ENCODE measurements around the gene ZSWIM6.
"Not testable (repeated sequence)": the region's sequence is repeated elsewhere in the genome, so short reads cannot be mapped to it uniquely, and the experiment has no call there.

The ZSWIM6 gene

DNA sequence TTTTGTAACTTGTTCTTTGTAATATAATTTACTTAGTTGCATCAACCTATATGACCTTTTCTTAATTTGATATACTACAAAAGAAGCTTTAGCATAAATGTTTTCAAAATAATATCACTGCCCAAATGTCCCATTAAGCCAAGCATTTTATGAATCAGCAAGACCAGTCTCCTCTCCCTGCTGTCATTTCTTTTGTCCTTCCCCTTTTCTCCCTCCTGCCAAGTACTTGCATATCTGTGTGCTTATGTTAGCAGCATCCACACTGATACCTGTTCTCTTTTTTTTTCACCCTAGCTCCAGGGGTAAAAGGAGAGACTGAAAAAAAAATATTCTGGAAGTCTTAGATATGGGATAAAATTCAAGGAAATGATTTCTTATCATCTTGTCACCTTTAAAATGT, 69.7 kb downstream of the ZSWIM6 start:
- H3K4me3 ChIP-seq (ENCODE audit: low read depth, low read length) = no peak overlapping the region
- in situ Hi-C loops (cut with HindIII; ENCODE audit: low sequenced_read_pairs) = no loop called here
- TF ChIP-seq, protein P1, sequence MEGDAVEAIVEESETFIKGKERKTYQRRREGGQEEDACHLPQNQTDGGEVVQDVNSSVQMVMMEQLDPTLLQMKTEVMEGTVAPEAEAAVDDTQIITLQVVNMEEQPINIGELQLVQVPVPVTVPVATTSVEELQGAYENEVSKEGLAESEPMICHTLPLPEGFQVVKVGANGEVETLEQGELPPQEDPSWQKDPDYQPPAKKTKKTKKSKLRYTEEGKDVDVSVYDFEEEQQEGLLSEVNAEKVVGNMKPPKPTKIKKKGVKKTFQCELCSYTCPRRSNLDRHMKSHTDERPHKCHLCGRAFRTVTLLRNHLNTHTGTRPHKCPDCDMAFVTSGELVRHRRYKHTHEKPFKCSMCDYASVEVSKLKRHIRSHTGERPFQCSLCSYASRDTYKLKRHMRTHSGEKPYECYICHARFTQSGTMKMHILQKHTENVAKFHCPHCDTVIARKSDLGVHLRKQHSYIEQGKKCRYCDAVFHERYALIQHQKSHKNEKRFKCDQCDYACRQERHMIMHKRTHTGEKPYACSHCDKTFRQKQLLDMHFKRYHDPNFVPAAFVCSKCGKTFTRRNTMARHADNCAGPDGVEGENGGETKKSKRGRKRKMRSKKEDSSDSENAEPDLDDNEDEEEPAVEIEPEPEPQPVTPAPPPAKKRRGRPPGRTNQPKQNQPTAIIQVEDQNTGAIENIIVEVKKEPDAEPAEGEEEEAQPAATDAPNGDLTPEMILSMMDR (IDR thresholded peaks at IDR 0.05; ENCODE audit: low read depth, low read length) = no peak
- DNase-seq (ENCODE audit: low read depth, low spot score) = peak; percentile 72

DNA sequence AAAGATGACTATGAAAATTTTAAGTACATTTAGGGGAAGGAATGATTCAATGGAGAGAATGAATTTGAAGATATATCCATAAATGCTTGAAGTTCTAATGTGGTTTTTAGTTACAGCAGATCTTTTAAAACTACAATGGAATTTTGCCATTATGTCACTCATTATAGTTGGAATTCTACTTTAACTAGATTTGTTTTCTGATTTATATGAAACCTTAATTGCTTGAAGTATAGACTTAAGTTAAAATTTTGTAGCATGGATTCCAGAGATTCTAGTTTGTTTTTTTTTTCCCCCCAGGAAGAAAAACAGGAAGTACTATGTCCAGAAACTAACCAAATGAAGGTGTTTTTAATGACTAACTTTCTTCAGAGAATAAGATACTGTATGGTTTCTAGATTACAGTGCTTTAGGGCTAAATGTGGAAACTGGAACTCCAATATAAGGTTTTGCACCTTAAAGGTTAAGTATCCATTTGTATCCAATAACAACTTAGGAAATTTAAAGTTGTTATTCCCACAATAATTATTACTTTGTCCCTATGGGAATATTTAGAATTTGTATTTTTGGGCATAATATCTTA, 70.3 kb downstream of the ZSWIM6 start:
- DNase-seq (ENCODE audit: low read depth, low spot score) = no peak
- H3K4me3 ChIP-seq (ENCODE audit: low read depth, low read length) = no peak overlapping the region
- TF ChIP-seq, protein P1 (IDR thresholded peaks at IDR 0.05; ENCODE audit: low read depth, low read length) = no peak
- in situ Hi-C loops (cut with HindIII; ENCODE audit: low sequenced_read_pairs) = no loop called here

DNA sequence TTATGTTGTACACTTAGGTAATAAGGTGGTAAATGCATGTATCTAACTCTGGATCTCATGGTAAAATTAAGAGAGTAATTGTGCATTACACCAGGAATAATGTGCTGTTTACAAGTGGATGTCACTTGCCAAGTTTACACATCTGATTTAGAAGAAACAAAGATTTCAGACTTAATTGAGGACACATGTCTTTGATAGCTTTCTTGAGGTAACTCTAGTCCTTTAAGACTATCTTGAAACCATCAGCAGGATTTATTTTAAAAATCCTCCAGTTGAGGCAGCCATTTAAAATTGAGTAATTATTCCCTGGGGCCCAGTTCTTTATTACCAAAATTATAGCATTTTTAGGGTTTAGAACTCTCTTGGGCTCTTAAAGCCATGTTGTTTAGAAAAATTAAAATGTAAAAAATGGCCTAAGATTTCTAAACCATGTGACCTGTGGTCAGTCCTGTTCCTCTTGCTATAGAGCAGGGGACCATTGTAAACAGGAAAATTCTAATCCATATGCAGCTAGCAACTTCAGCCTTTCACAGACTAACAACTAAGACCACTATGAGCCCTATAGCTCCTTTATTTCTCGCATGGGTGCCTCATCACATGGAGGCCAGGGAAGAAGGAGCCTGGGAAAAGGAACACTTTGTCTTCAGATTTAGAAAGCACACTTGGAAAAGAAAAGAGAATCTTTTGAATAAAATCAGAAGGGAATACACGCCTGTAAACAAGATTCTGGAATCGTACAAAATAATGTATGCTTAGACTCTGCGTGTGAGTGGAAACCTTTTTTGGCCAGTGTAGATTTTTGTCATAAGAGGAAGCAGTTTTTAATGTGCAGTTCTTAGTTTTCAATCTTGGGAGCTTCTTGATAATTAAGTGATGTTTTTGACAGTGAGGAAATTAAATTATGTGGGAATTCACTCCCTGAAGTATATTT, 71.2 kb downstream of the ZSWIM6 start:
- H3K4me3 ChIP-seq (ENCODE audit: low read depth, low read length) = no peak overlapping the region
- TF ChIP-seq, protein P1 (IDR thresholded peaks at IDR 0.05; ENCODE audit: low read depth, low read length) = no peak
- in situ Hi-C loops (cut with HindIII; ENCODE audit: low sequenced_read_pairs) = no loop called here
- DNase-seq (ENCODE audit: low read depth, low spot score) = no peak

DNA sequence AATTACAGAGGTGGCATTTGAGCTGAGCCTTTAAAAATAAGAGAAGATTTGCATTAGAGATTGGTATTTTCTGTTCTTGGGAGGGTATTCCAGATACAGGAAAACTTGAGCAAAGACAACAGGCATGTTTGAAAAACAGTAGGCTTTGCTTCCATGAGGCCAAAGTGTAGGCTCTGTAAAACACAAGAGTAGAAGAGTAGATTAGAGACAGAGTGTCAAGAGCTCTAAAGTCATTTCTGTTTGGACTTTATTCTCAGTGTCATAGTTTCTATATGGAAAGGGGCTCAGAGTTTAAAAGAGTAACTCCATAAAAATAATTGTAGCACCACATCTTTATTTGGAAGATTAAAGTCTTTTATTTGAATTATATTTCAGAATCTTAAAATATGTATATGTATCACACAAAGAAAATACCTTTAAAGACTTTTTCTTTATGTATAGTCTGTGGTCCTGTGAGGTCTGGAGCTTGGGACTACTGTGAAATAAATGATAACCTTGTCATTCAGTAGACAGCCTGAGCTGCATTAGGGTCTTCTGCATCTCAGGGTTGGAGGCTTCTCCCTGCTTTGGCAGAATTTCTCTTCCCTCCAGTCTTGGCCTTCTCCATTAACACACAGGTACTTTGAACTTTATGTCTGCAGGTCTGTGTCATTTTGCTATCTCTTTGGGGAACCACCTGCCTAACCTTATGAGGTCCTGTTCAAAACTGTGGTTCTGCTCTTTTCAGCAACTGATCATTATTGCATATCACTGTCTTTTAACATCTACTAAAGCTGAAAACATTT, 73.6 kb downstream of the ZSWIM6 start:
- TF ChIP-seq, protein P1 (IDR thresholded peaks at IDR 0.05; ENCODE audit: low read depth, low read length) = no peak
- H3K4me3 ChIP-seq (ENCODE audit: low read depth, low read length) = no peak overlapping the region
- in situ Hi-C loops (cut with HindIII; ENCODE audit: low sequenced_read_pairs) = no loop called here
- DNase-seq (ENCODE audit: low read depth, low spot score) = no peak

DNA sequence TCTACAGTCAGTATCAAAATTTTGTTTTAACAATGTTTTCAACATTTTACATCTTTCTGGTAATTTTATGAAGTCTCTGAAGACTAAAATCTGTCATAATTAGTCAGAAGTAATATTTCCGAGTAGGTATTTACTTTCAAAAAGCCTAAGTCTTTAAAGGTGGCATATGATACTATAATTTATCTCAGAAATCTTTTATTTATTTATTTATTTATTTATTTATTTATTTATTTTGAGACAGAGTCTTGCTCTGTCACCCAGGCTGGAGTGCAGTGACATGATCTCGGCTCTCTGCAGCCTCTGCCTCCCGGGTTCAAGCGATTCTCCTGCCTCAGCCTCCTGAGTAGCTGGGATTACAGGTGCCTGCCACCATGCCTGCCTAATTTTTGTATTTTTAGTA, 74.4 kb downstream of the ZSWIM6 start:
- in situ Hi-C loops (cut with HindIII; ENCODE audit: low sequenced_read_pairs); H3K4me3 ChIP-seq (ENCODE audit: low read depth, low read length); DNase-seq (ENCODE audit: low read depth, low spot score): not testable (repeated sequence)

DNA sequence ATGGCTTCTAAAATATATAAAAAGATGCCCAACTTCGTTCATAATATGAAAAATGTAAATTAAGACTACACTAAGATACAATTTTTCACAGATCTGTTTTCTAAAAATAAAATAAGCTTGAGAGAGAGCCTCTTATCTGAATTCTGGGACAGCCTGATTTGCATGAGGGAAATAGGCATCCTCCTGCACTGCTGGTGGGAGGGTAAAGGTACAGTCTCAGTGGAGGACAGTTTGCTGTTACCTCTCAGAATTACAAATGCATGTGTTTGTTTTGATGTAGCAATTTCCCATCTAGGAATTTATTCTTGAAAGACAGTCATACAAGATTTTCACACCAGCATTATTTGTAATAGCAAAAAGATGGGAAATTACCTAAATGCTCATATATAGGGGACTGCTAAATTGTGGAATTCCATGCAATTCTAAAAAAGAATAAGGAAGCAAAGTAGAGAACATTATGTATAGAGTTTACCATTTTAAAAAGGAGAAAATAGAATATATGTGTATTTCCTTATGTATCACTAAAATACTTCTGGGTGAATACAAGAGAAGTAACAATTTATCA, 75.7 kb downstream of the ZSWIM6 start:
- TF ChIP-seq, protein P1 (IDR thresholded peaks at IDR 0.05; ENCODE audit: low read depth, low read length) = no peak
- in situ Hi-C loops (cut with HindIII; ENCODE audit: low sequenced_read_pairs) = no loop called here
- H3K4me3 ChIP-seq (ENCODE audit: low read depth, low read length) = no peak overlapping the region
- no peak for DNase-seq (ENCODE audit: low read depth, low spot score)
